ENCODE data around the gene PCDHGB6.
"Not testable (repeated sequence)": the region's sequence is repeated elsewhere in the genome, so short reads cannot be mapped to it uniquely, and the experiment has no call there.

PCDHGB6 gene

DNA sequence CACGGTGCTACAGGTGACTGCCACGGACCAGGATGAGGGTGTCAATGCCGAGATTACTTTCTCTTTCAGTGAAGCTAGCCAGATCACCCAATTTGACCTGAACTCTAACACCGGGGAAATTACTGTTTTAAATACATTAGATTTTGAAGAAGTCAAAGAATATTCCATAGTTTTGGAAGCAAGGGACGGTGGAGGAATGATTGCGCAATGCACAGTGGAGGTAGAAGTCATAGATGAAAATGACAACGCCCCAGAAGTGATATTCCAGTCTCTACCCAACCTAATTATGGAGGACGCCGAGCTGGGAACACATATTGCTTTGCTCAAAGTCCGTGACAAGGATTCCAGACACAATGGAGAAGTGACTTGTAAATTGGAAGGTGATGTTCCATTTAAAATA is 19.2 kb upstream of the PCDHGB6 start:
- DNase-seq (ENCODE audit: low read depth) = no peak

- DNase-seq (ENCODE audit: low read depth) = no peak
Measured at GRCh38 chr5:141389153-141390042, 18.4 kb upstream of the PCDHGB6 start.

GRCh38 chr5:141392429-141393198 is 15.2 kb upstream of the PCDHGB6 start, which contains the start of gene PCDHGA8:
Gene PCDHGA8 (plus strand): TSS chr5:141392633. CDS start chr5:141392814, 181 bp downstream.
- DNase-seq (ENCODE audit: low read depth) = no peak

GRCh38 chr5:141393267-141393666 is 14.6 kb upstream of the PCDHGB6 start:
- DNase-seq (ENCODE audit: low read depth) = no peak

GRCh38 chr5:141394401-141395187 is 13.2 kb upstream of the PCDHGB6 start:
- DNase-seq (ENCODE audit: low read depth) = not testable (repeated sequence)

- not testable (repeated sequence) for DNase-seq (ENCODE audit: low read depth)
Measured at GRCh38 chr5:141397756-141398551, 9.9 kb upstream of the PCDHGB6 start, which contains the start of gene PCDHGB5. Gene PCDHGB5 (plus strand): TSS chr5:141397947. CDS start chr5:141398128, 181 bp downstream.

- DNase-seq (ENCODE audit: low read depth) = no peak
Measured at GRCh38 chr5:141398608-141399007, 9.2 kb upstream of the PCDHGB6 start.

DNA sequence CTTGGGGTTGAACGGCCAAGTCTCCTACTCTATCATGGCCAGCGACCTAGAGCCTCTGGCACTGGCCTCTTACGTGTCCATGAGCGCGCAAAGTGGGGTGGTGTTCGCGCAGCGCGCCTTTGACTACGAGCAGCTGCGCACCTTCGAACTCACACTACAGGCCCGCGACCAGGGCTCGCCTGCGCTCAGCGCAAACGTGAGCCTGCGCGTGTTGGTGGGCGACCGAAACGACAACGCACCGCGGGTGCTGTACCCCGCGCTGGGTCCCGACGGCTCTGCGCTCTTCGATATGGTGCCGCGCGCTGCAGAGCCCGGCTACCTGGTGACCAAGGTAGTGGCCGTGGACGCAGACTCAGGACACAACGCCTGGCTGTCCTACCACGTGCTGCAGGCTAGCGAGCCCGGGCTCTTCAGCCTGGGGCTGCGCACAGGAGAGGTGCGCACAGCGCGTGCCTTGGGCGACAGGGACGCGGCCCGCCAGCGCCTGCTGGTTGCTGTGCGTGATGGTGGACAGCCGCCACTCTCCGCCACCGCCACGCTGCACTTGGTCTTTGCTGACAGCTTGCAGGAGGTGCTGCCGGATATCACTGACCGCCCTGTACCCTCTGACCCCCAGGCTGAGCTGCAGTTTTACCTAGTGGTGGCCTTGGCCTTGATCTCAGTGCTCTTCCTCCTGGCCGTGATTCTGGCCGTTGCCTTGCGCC is 8.1 kb upstream of the PCDHGB6 start:
- DNase-seq (ENCODE audit: low read depth) = no peak

GRCh38 chr5:141402553-141403243 is 5.1 kb upstream of the PCDHGB6 start, which contains the start of gene PCDHGA9:
Gene PCDHGA9 (plus strand): TSS chr5:141402778. CDS start chr5:141402953, 175 bp downstream.
- DNase-seq (ENCODE audit: low read depth) = no peak

DNA sequence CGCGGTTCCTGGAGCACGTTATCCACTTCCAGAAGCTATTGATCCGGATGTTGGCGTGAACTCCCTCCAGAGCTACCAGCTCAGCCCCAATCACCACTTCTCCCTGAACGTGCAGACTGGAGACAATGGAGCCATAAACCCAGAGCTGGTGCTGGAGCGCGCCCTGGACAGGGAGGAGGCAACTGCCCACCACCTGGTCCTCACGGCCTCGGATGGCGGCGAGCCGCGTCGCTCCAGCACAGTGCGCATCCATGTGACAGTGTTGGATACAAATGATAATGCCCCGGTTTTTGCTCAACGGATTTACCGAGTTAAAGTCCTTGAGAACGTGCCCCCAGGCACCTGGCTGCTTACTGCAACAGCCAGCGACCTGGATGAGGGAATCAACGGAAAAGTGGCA is 4.4 kb upstream of the PCDHGB6 start:
- no peak for DNase-seq (ENCODE audit: low read depth)

- DNase-seq (ENCODE audit: low read depth) = no peak
Measured at GRCh38 chr5:141409598-141410306, 1.9 kb downstream of the PCDHGB6 start.

DNA sequence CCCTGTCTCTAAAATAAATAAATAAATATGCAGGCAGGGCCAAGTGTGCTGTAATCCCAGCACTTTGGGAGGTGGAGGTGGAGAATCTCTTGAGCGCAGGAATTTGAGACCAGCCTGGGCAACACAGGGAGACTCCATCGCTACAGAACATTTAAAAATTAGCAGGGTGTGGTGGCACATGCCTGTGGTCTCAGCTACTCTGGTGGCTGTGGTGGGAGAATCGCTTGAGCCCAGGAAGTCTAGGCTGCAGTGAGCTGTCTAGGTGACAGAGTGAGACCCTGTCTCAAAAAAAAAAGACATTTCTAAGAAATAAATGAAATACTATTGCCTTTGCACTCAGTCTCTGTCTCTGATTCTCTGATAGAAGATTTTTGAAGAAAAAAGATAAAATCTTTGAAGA is 3.8 kb downstream of the PCDHGB6 start:
- DNase-seq (ENCODE audit: low read depth) = no peak

- no peak for DNase-seq (ENCODE audit: low read depth)
Measured at GRCh38 chr5:141412854-141413539, 5.2 kb downstream of the PCDHGB6 start, which contains the start of gene PCDHGA10. Gene PCDHGA10 (plus strand): TSS chr5:141412987. CDS start chr5:141413176, 189 bp downstream.

GRCh38 chr5:141413540-141414069 is 5.8 kb downstream of the PCDHGB6 start:
- no peak for DNase-seq (ENCODE audit: low read depth)

GRCh38 chr5:141414548-141415274 is 6.9 kb downstream of the PCDHGB6 start:
- not testable (repeated sequence) for DNase-seq (ENCODE audit: low read depth)

- DNase-seq (ENCODE audit: low read depth) = not testable (repeated sequence)
Measured at GRCh38 chr5:141415275-141415618, 7.4 kb downstream of the PCDHGB6 start.

- not testable (repeated sequence) for DNase-seq (ENCODE audit: low read depth)
Measured at GRCh38 chr5:141417494-141418172, 9.8 kb downstream of the PCDHGB6 start, which contains the start of gene PCDHGB7. Gene PCDHGB7 (plus strand): TSS chr5:141417677. CDS start chr5:141417860, 183 bp downstream.
